ENCODE data around the gene SLC7A7. TPM values are rescaled to one million over a fixed set of nuclear protein-coding genes. Genes with fewer than 3 reads are reported as not detected.

The SLC7A7 gene
- total and polyA plus RNA-seq, 2 of the 13 experiments (the other 11 are each of a cell fraction or from before 2014, with no cell fraction given), result 0.13 to 0.63 TPM

DNA sequence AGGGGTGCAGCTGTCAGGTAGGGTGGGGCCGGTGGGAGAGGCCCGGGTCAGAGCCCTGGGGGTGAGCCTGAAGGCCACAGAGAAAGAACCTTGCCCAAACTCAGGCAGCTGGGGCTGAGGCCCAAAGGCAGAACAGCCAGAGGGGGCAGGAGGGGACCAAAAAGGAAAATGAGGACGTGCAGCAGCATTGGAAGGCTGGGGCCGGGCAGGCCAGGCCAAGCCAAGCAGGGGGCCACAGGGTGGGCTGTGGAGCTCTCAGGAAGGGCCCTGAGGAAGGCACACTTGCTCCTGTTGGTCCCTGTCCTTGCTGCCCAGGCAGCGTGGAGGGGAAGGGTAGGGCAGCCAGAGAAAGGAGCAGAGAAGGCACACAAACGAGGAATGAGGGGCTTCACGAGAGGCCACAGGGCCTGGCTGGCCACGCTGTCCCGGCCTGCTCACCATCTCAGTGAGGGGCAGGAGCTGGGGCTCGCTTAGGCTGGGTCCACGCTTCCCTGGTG, 31.6 kb upstream of the SLC7A7 start (continued):
- TF ChIP-seq POGK (CRISPR knock-in tag; conservative IDR thresholded peaks at IDR 0.05) (no peak), ZNF687 (CRISPR knock-in tag; IDR thresholded peaks at IDR 0.05) (peak; percentile 6; the same call in 1 of the 2 replicates), EP300 (IDR thresholded peaks at IDR 0.05; ENCODE audit: low read depth in 2 of 2, low read length in 2 of 2) (no peak), EP300 (CRISPR knock-in tag; IDR thresholded peaks at IDR 0.05; ENCODE audit: borderline replicate concordance) (0 out of 2 replicates have a peak, but pooled peaks have one; percentile 30), ZNF280D (CRISPR knock-in tag; IDR thresholded peaks at IDR 0.05) (no peak), MYC (CRISPR knock-in tag; IDR thresholded peaks at IDR 0.05; ENCODE audit: borderline replicate concordance) (0 out of 2 replicates have a peak, but pooled peaks have one; percentile 25), ZNF331 (CRISPR knock-in tag; IDR thresholded peaks at IDR 0.05) (no peak), EED (CRISPR knock-in tag; IDR thresholded peaks at IDR 0.05) (0 out of 2 replicates have a peak, but pooled peaks have one; percentile 29), PCBP1 (IDR thresholded peaks at IDR 0.05; ENCODE audit: borderline replicate concordance, low read depth, low read length) (0 out of 2 replicates have a peak, but pooled peaks have one; percentile 39), AHR (CRISPR knock-in tag; IDR thresholded peaks at IDR 0.05) (no peak), ZNF83 (CRISPR knock-in tag; IDR thresholded peaks at IDR 0.05; ENCODE audit: borderline replicate concordance) (no peak), PTBP1 (IDR thresholded peaks at IDR 0.05; ENCODE audit: low read depth, low read length, poor library complexity, severe bottlenecking) (peak; percentile 35), ZNF768 (CRISPR knock-in tag; IDR thresholded peaks at IDR 0.05) (peak; percentile 70; the same call in 1 of the 2 replicates), KMT2B (CRISPR knock-in tag; IDR thresholded peaks at IDR 0.05) (no peak), GABPB1 (CRISPR knock-in tag; IDR thresholded peaks at IDR 0.05) (peak; percentile 16; the same call in 1 of the 2 replicates), SATB2 (CRISPR knock-in tag; IDR thresholded peaks at IDR 0.05) (no peak), MIER3 (CRISPR knock-in tag; IDR thresholded peaks at IDR 0.05; ENCODE audit: borderline replicate concordance) (no peak), ZNF713 (CRISPR knock-in tag; IDR thresholded peaks at IDR 0.05) (no peak), SRF (IDR thresholded peaks at IDR 0.05; ENCODE audit: low read depth, low read length) (no peak), ZNF160 (CRISPR knock-in tag; IDR thresholded peaks at IDR 0.05) (no peak)
- TF ChIP-seq, protein P1, sequence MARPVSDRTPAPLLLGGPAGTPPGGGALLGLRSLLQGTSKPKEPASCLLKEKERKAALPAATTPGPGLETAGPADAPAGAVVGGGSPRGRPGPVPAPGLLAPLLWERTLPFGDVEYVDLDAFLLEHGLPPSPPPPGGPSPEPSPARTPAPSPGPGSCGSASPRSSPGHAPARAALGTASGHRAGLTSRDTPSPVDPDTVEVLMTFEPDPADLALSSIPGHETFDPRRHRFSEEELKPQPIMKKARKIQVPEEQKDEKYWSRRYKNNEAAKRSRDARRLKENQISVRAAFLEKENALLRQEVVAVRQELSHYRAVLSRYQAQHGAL (CRISPR knock-in tag; IDR thresholded peaks at IDR 0.05; ENCODE audit: not compliant biosample characterization), result no peak

Measured in HepG2 (cell line).